Esophagus mucosa (tissue), 1 donor: ENCODE data around the gene MOB3B. TPM values are rescaled to one million over a fixed set of nuclear protein-coding genes. Genes with fewer than 3 reads are reported as not detected.
"Not testable (repeated sequence)": the region's sequence is repeated elsewhere in the genome, so short reads cannot be mapped to it uniquely, and the experiment has no call there.

ENCODE experiments used
- ATAC-seq: fragments of 200-7000 bp; cut with Tn5 transposase; one replicate; pipeline ENCODE4 v1.9.1; 2020
- total RNA-seq: library from RNA; stranded (reverse); gene quantifications from one replicate; pipeline ENCODE4 v1.2.4, GENCODE V29; 2023
- donor health status: DM: yes; HTN: yes; CAD: no.

The MOB3B gene
- total RNA-seq, 1 donor from 2014 or later: 3.7 TPM

GRCh38 chr9:27514551-27514950, 15.1 kb downstream of the MOB3B start:
- ATAC-seq: no peak

GRCh38 chr9:27511771-27512170, 17.8 kb downstream of the MOB3B start:
- no peak for ATAC-seq

- no peak for ATAC-seq
Observed at GRCh38 chr9:27510780-27511179, 18.8 kb downstream of the MOB3B start.

DNA sequence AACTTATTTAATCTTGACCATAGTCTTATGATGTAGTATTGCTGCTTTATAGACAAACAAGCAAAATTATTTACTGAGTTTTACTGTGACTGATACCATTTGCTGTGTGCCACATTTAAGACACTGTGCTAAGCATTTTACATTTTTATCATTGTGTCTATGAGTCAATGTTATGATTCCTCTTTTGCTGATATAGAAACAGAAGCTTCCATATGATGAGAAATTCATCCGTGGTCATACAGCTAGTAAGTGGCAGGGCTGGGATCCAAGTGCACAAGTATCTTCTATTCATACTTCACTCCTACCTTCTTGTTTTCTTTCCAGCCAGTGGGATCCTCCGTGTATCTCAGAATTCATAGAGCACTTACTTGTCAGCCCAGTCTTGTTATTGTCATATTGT, 22.6 kb downstream of the MOB3B start:
- ATAC-seq: no peak

- peak; percentile 90 for ATAC-seq
Observed at GRCh38 chr9:27505744-27506161, 23.9 kb downstream of the MOB3B start.

DNA sequence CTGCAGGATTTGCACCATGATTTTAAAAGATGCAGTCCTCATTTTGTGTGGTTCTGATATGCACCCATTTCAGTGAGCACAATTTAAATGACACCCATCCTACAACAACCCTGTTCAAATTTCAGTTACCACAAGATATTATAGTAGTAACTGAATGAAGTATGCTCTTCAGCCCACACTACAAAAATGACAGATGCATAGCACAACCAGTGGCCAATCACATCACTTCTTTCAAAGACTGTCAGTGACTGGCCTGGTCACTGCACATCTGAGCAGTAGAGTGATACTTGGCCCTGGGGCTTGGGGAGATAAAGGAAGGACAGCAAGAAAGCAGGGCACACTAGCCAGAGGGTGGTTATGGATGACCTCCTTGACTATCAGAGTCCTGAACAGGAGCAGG, 25.4 kb downstream of the MOB3B start:
- no peak for ATAC-seq

- ATAC-seq: no peak
Observed at GRCh38 chr9:27503623-27504022, 26.0 kb downstream of the MOB3B start.

GRCh38 chr9:27500902-27501301, 28.7 kb downstream of the MOB3B start:
- not testable (repeated sequence) for ATAC-seq

DNA sequence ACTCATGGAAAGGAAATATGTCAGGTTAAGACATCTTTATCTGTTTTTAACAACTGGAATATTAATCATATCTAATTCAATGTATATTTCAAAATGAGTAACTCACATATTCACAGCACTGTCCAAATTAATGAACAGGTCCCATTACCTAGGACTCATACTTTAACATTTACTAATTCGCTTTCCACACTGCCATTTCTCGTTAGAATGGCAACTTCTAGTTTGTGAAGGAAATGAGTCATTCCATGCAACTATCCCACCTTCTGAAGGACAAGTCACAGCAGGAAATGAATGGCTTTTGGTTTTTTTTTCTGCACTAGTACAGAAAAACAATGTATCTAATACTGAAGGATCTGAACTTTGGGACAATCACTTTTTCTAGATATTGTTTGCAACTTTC, 30.2 kb downstream of the MOB3B start:
- ATAC-seq: peak; percentile 80

DNA sequence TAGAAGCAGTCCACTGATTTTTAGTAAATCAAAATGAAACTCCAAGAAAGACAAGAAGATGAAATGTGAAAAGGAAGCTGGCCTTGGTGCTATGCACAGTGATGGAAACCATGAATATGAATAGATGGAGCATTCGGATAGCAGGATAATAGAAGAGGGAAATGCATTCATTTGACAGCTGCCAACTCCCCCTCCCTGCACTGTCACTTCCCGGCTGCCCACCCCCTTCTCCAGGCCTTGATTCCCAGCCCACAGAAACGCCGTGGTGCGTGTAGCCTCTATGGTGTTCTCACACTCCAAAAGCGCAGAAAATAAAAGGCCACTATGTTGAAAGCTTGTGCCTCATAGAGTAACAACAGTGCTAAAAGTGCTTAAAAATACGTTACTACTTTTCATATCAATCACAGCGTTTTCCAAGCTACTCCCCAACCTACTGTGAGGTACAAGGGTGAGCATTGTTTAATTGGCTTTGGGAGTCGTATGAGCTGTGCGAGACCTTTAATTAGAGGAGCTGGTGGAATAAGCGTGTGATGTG, 31.7 kb downstream of the MOB3B start:
- no peak for ATAC-seq

DNA sequence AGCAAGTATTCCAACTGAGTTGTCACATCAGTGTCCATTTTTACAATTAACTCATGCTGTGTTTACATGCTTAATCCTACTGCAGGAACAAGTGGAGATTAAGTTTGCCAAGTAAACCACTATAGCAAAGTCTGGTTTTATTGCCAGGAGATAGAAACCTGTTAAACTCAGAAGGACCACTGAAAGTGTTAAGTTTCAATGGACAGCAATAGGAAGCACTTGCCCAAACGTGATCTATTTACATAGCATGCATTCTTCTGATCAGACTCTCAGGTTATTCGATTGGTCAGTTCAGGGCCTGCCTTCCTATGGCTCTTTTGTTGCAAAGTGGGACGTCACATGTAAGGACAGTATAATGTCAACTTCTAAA, 33.5 kb downstream of the MOB3B start:
- ATAC-seq: no peak

DNA sequence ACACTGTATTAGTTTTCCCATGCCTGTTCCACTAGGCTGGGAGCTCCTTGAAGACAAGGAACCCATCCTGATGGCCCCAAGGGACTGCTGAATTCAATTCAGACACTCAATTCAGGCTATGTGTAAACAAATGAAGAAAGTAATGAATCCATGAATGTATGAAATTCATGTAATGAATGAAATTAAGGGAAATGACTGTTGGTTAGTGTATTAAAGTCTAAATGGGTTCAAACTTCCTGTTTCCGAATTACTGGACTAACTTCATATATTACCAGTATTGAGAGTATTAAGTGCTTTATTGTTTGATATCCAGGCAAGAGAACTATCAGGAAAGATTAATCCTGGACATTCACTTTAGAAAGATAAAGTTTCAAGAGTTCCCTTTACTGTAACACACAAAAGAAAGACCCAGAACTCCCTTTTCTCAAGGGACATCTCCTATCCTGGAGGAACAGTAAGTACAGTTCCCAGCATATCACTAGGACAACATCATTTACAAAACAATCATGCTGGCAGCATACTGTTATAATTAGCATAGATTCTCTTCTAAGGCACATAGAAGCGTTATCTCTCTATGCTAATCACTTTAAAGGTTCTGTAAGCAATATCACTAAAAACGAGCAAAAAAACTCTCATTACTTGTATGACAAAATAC, 34.0 kb downstream of the MOB3B start:
- ATAC-seq: no peak

- ATAC-seq: no peak
Observed at GRCh38 chr9:27491154-27491553, 38.5 kb downstream of the MOB3B start.

DNA sequence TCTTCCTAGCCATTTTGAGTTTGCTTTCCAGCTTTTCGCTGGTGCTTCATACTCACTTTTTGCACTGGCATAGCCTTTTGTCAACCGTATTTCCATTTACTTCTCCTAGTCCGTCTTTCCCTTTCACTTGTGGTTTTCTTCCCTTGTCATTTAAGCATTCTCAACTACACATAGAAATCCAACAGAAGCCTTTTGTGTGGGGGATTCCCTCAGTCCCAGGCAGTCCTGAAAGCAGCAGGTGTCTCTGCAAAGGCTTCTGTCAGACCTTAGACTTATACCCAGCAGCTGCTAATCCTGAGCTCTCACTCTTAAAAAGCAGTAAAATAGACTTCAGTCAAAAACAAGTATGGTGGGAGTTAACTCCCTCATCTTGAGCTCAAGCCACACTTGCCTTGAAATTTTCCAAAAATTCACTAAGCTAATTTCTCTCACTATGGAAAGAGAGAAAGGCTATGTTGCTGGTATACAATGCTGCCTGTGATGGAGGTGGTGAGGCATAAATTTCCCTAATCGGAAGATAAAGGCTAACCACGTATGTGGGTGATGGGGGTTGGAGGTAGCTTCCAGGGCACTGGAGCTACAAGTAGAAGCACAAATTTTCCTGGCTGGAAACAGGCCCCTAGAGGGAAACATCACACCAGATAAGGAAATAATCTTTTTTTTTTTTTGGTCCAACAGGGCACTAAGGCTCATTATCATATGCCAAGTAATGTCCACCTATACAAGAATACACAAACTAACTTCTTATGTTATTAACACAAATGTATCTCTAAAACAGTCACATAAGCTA, 40.3 kb downstream of the MOB3B start:
- ATAC-seq: no peak

DNA sequence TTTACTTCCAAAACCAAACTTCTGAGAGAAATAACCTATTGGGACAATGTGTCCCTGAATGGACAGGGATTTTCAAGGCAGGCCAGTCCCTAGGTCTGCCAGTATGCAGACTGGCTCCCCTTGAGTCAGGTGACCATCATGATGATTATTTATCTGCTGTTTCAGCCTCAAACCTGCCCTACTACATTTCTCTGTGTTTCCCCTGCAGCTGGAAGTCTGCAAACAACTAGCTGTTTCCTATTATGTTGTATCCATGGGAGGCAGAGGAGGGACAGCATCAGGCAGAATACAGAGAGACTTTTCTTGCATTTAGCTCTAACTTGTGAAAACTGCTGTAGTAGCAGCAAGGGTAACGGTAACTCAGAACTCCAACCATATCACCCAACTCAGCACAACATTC, 41.7 kb downstream of the MOB3B start:
- no peak for ATAC-seq

GRCh38 chr9:27487128-27487640, 42.4 kb downstream of the MOB3B start:
- ATAC-seq: no peak

DNA sequence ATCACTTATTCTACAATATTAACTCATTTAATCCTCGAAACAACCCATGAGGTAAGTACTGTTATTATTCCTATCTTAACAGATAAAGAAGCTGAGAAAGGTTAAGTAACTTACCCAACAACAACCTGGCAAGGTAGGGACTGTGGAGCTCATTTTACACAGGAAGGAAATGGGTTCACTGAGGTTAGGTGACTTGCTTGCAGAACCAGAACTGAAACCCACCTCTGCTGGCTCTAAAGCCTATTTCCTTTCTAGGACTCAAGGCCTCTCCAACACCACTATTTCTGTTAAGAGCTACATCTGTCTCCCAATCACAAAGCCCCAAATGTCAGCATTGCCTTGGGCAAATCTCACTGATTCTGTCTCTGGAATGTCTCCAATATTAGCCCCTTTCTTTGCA, 44.5 kb downstream of the MOB3B start:
- ATAC-seq: peak; percentile 35

DNA sequence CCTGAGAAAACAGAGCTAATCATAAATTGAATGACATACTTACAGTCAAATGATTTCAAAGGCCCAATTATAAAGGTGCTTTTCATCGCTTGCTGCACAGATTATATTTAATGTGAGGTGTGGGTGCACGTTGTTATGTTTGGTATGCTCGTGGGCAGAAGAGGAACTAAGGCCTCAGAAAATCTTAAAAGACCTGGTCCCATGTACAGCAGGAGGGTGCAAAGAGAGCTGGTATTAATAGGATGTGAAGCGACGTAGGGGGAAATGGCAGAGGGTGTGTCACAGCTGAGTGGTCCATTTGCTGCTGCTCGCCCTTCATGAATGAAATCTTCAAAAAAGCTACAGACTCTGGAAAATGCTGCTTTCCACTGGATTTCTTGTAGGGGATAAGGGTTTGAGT, 46.0 kb downstream of the MOB3B start:
- ATAC-seq: peak; percentile 35

- no peak for ATAC-seq
Observed at GRCh38 chr9:27482709-27483108, 46.9 kb downstream of the MOB3B start.

GRCh38 chr9:27478322-27478721, 51.3 kb downstream of the MOB3B start:
- ATAC-seq: no peak

DNA sequence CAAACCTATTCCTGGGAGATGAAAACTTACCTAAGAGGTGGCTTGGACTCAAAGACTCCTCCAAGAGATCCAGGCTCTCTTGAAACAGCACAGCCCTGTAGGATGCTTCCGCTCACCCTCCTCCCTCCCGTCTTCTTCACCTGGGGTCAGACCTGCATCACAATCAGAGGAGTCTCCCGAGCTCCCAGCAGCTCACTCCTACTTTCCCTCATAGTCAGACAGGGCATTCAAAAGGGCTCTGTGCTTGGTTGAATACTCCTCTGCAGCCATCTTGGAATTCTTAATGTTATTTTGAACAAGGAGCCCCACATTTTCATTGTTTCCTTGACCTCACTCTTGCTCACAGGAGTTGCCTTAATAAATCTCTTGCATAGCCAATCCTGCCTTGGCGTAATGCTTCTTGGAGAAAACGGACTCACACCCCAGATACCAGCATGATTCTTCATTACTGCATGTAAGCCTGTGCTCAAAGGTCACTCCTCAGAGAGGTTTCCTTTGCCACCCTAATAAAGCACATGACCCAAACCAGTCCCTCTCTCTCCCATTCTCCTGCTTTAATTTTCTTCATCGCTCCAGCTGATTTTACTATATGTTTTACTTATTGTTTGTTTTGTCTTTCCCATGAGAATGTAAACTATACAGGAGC, 52.6 kb downstream of the MOB3B start:
- no peak for ATAC-seq

DNA sequence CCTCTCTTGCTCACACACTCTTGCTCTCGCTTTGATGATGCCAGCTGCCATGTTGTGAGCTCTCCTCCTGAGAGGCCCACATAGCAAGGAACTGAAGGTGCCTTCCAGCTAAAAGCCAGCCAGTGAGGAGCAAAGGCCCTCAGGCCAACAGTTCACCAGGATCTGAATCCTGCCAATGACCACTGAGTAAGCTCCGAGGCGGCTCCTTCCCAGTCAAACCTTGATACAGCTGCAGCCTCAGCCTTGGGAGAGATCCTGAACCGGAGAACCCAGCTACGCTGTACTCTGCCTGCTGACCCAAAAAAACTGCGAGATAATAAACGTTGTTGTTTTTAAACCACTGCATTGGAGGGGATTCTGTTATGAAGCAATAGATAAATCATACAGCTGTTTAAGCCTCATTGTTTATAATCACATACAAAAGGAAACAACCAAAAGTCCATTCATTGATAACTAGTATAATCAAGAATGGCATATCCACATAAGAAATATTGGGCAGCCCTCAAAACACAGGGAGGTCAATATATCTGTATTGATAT, 54.5 kb downstream of the MOB3B start:
- no peak for ATAC-seq

DNA sequence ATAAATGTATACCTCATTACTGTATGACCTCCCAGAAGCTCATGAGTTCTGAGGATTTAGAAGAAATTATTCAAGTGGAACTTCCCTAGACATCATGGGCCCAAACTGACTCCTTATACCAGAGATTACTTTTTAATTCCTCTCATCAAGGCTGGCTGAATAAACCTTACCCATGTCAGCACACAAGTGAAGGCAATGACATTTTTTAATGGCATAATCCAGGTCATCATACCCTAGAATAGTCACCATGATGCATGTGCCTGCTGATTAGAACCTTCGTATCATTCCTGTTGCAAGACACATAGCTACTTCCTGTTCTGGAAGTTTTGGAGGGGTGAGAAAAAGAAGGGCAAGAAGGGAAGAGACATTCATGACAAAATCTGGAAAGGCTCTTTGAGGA, 55.3 kb downstream of the MOB3B start:
- ATAC-seq: no peak
